Retinal pigment epithelial cell (primary cell): Measurements from ENCODE around the gene KLF7.

Experiments used
- DNase-seq: peaks from one replicate; pipeline ENCODE4 v3.0.0-alpha.2; 2010; ENCODE audit warnings: low read depth
- H3K4me3 ChIP-seq: 2 replicates; pipeline ENCODE4 v1.5.1; 2011; ENCODE audit warnings: mild to moderate bottlenecking, low read length, control low read depth, moderate library complexity
- TF ChIP-seq, protein P1 (sequence below): conservative IDR thresholded peaks from 2 replicates; pipeline ENCODE4 v1.5.1; 2011; ENCODE audit warnings: low read depth, low read length, control low read depth, inconsistent platforms

Gene KLF7

DNA sequence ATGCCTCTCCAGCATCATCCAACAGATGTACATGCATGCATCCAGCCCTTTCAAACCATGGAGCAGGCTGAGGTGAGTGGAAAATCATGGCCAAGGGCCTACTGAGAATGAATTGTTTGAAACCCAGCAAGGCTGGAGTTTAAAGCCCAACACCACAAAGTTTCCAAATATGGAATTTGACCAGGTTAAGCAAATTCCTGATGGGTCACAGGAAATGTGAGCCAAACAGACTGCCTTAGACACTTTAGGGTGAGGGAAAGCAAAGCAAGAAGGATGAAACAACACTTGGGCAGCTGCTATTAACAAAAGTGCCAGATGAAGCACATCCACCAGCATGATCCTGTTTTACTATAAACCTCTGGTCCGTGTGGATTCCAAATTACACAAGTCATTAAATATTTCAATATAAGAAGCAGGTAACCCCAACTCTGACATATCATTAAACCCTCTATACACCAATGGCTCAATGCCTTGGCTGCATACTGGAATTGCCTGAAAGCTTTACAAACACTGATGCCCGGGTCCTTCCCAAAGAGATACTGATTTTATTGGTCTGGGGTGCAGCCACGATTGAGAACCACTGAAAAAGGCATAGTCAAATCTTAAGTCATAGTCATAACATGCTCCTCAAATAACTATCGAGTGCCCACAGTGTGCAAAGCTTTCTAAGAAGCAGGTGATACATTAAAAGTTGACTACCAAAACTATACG, 9.1 kb downstream of the KLF7 start:
- no peak overlapping the region for H3K4me3 ChIP-seq
- no peak for DNase-seq
- TF ChIP-seq, protein P1, sequence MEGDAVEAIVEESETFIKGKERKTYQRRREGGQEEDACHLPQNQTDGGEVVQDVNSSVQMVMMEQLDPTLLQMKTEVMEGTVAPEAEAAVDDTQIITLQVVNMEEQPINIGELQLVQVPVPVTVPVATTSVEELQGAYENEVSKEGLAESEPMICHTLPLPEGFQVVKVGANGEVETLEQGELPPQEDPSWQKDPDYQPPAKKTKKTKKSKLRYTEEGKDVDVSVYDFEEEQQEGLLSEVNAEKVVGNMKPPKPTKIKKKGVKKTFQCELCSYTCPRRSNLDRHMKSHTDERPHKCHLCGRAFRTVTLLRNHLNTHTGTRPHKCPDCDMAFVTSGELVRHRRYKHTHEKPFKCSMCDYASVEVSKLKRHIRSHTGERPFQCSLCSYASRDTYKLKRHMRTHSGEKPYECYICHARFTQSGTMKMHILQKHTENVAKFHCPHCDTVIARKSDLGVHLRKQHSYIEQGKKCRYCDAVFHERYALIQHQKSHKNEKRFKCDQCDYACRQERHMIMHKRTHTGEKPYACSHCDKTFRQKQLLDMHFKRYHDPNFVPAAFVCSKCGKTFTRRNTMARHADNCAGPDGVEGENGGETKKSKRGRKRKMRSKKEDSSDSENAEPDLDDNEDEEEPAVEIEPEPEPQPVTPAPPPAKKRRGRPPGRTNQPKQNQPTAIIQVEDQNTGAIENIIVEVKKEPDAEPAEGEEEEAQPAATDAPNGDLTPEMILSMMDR = no peak

DNA sequence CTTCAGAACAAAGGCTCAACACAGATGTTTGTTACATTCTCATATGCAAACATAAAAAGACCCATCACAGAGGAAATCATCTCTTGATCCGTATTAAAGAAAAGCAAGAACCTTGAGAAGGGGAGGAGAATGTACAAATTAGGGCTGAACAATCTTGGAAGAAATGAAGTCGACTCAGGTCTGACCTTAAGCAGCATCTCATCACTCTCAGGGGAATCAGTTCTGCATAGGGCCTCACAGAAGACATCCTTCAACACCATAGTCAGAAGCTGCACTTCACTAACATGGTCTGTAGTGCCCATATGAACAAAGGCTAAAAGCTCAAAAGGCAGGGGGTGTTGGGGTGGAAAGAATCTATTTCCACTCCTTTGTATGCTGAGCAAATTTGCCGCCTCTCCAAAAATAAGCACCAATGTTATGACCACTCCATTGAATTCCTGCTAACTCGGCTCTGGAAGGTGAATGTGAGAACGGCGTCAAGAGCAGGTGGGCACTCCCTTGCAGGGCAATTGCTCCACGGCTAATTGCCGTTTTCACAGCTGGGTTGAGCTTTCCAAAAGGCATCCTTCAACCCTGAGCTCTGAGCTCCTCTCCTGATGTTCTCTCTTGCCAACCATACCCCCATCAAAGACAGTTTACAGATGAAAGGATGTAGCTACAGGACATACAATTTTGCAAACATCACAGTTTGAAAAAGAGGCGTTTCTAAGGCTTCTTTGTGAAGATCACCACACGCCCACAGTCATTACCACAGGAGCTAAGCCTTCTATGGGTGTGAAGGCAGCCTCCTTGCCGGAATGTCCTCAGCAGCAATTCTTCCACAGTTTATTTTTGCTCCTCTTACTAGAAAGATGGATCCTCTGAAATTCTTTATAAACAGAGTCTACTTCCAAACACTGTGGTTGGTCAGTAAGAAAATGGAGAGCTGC, 10.0 kb downstream of the KLF7 start:
- TF ChIP-seq, protein P1 = no peak
- no peak for DNase-seq
- no peak overlapping the region for H3K4me3 ChIP-seq

DNA sequence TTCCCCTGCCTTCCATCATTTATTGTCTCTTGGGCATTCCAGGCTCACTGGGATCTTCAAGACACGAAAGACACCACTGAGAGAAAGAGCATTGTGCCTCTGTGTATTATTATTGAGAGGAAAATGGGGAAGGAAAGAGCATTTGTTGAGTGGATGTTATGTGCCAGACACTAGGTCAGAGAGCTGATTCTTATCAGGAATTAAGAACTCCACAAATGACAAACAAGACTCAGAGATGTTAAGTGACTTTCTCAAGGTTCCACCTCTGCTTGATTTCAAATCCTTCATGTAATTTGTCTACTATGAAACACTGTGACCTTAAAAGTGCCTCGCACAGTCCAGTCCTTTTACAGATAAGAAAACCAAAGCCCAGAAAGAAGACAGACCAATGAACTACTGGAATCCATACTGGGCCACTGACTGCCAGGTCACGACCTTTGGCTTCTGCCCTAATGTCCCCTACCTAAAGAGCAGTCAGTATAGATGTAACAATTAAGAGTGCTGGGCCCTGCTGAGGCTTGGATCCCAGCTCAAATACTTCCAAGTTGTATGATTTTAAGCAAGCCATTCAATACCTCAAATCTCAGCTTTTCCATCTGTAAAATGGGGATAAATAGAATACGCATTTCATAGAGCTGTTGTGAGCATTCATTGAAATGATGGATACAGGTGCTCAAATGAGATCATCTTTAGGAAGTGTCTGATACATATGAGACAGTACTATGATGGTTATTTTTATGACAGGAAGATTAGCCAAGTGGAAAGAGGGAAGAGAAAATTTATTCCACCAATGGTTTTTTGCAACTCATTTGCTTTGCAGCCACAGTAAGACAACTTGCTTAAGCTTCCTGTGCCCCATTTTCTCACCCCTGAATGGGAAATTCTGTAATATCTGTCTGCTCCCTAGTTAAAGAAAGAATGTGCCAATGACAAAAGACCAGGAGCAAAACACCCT, 10.9 kb downstream of the KLF7 start:
- TF ChIP-seq, protein P1 = no peak
- DNase-seq = no peak
- no peak overlapping the region for H3K4me3 ChIP-seq

DNA sequence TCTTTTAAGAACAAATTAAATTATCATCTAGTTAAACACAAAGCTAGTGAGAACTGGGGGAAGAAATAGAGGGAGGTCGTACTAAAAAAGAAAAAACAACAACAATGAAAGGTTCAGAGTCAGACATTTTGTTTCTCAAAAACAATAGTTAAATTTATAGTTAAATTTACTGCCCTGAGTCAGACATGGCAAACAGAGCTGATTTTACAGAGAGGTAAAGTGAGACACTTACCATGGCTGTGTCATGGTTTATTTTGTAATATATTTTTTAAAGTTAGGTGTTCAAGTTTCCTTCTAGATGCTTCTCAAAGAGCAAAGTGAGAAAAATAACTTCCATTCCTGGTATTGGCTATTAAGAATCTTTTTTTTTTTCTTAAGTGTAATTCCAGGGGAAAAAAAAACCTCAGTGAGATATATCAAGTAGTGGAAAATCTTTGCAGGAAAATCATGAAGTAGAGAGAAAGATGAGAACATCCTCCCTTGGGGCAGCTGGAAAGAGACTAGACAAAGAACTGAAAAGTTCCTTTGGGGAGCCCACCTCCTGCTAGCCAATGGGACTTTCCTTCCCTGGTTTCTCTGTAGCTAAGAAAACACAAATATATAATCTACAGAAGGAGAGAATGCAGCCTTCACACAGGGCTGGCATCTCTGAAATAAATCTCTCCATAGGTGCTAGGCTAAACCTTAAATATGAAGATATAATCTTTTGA, 12.3 kb downstream of the KLF7 start:
- TF ChIP-seq, protein P1 = no peak
- no peak overlapping the region for H3K4me3 ChIP-seq
- DNase-seq = no peak

DNA sequence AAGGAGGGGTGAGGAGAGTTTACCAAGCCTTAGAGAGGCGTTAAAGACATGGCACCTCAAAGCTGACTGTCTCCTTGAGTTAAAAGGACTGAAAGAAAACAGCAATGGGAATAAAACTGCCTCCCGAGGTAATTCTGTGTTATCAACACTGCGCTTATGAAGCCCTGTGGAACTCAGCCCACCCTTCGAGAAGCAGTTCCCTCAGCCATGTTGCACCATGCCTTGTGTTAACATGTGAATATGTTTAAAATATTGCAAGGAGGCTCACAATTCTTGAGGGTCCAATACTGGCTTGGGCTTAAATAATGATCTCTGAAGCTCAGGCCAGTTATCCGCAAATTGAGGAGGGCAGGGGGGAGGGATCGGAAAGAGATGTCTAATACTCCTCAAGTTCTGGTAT, 14.7 kb downstream of the KLF7 start:
- no peak overlapping the region for H3K4me3 ChIP-seq
- TF ChIP-seq, protein P1 = no peak
- DNase-seq = no peak

DNA sequence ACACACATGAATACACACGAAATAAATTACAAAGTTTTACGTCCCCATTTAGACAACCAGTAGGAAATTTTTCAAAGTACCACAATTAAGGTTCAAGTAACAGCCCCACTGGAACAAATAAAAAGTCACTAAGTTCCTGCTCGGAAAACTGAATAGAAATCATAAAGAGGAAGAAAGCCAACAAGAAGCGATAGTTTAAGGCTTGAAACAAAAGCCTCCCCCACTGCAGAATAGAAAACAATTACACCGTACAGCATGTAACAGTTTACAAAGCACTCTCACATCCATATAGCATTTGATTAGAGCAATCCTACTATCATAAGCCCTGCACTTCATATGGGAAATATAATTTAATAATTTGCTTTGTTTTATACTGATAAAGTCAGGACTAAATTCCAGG, 15.5 kb downstream of the KLF7 start:
- TF ChIP-seq, protein P1 = no peak
- H3K4me3 ChIP-seq = no peak overlapping the region
- DNase-seq = no peak
